Measurements from ENCODE around the gene ADAM10. TPM values are rescaled to one million over a fixed set of nuclear protein-coding genes. Genes with fewer than 3 reads are reported as not detected.

Gene ADAM10
- total and polyA plus RNA-seq, 2 of the 8 experiments (the other 6 are each of a cell fraction or from before 2014, with no cell fraction given), result 46.5 to 163 TPM

- Histone ChIP-seq H3K23ac (ENCODE audit: insufficient read length) (no peak overlapping the region), H2BK15ac (ENCODE audit: low read length) (no peak overlapping the region), H2AK5ac (ENCODE audit: low read depth, low read length) (no peak overlapping the region), H3K27me3 (replicated peaks in 1 of 4; ENCODE audit: control insufficient read depth in 3 of 4, extremely low read depth in 1 of 4, insufficient read depth in 3 of 4, low read length in 3 of 4) (no peaks in the 10 kb centered on the region), H2BK120ac (replicated peaks; ENCODE audit: low read depth, low read length) (no peak overlapping the region), H3K9ac (replicated peaks in 1 of 4; ENCODE audit: extremely low read depth in 1 of 4, low read depth in 3 of 4, low read length in 3 of 4) (no peak overlapping the region), H3K56ac (replicated peaks; ENCODE audit: insufficient read length, low read depth, low read length) (no peak overlapping the region), H4K91ac (replicated peaks; ENCODE audit: insufficient read length, low read length) (no peak overlapping the region), H2BK12ac (ENCODE audit: low read depth, low read length) (no peak overlapping the region), H4K5ac (ENCODE audit: insufficient read length, low read depth, low read length) (no peak overlapping the region), H3K79me1 (ENCODE audit: low read depth, low read length) (peaks cover 2% of the 10 kb centered on the region; the same call in 1 of the 2 replicates), H3K27ac (ENCODE audit: low read depth, low read length) (no peak overlapping the region), H3K79me2 (ENCODE audit: control insufficient read depth in 1 of 2, insufficient read depth in 2 of 2, low read length in 2 of 2) (peaks cover 0 to 31% of the 10 kb centered on the region in 2 experiments; a peak in 3 of 4 replicates), H3K4me2 (ENCODE audit: insufficient read depth in 1 of 2, low read depth in 2 of 2, low read length in 2 of 2) (no peak overlapping the region), H3K23me2 (ENCODE audit: low read depth, low read length) (no peaks in the 10 kb centered on the region), H3K36me3 (ENCODE audit: control insufficient read depth in 2 of 4, insufficient read depth in 4 of 4, low read length in 3 of 4) (peaks cover 0 to 14% (median 4%) of the 10 kb centered on the region in 4 experiments; a peak in 3 of 8 replicates), H3K4ac (replicated peaks; ENCODE audit: insufficient read length, low read depth, low read length) (no peak overlapping the region), H4K20me1 (replicated peaks in 1 of 2; ENCODE audit: control insufficient read depth in 1 of 2, insufficient read depth in 2 of 2, low read length in 2 of 2) (peaks cover 4% of the 10 kb centered on the region in 2 experiments), H2AFZ (ENCODE audit: low read length) (no peak overlapping the region), H3K9me3 (ENCODE audit: insufficient read depth in 2 of 2, low read depth in 1 of 2, low read length in 1 of 2) (no peaks in the 10 kb centered on the region), H3K4me1 (replicated peaks in 1 of 4; ENCODE audit: control insufficient read depth in 3 of 4, insufficient read depth in 4 of 4, low read length in 3 of 4) (no peaks in the 10 kb centered on the region), H2BK20ac (ENCODE audit: low read length) (no peak overlapping the region), H2BK5ac (ENCODE audit: low read depth, low read length) (no peak overlapping the region), H3K4me3 (ENCODE audit: extremely low read depth in 1 of 4, insufficient read depth in 2 of 4, low read depth in 3 of 4, low read length in 4 of 4) (no peak overlapping the region), H4K8ac (ENCODE audit: extremely low read depth, insufficient read depth, low read length) (no peak overlapping the region), H3K18ac (ENCODE audit: extremely low read depth, low read length) (no peak overlapping the region), H3K14ac (ENCODE audit: insufficient read length) (no peak overlapping the region)
- FAIRE-seq (no peak), DNase-seq (ENCODE audit: low read depth in 1 of 2, low spot score in 2 of 2) (no peak)
- CTCF ChIA-PET (ENCODE audit: partially characterized antibody), result no interaction called here
- TF ChIP-seq RNF2 (IDR thresholded peaks at IDR 0.05; ENCODE audit: borderline replicate concordance, low read depth, low read length, missing control alignments, poor library complexity, severe bottlenecking) (no peak), TBP (IDR thresholded peaks at IDR 0.05; ENCODE audit: low read depth, low read length) (no peak), PHF8 (conservative IDR thresholded peaks at IDR 0.05; ENCODE audit: low read depth, low read length) (no peak)
- POLR2A ChIA-PET (ENCODE audit: partially characterized antibody), result no interaction called here
- 86% methylated on average over 4 of the region's 4 CpGs; no CpG with 5 or more reads in 1 of the 2 experiments for WGBS, 2 experiments (ENCODE audit: extremely low coverage in 1 of 2, insufficient coverage in 1 of 2, insufficient read length in 1 of 2, insufficient replicate concordance in 2 of 2, low coverage in 1 of 2, low lambda C conversion rate in 2 of 2, missing lambda C conversion rate in 1 of 2)
These were observed 33.5 kb downstream of the ADAM10 start for GRCh38 chr15:58716027-58716426.

Measured in H1 (cell line).